NT2/D1 (cell line): ENCODE data around the gene RNF138.

Experiments used
- DNase-seq: peaks from one replicate; pipeline ENCODE4 v3.0.0-alpha.2; 2011; ENCODE audit warnings: low read depth, low spot score
- H3K27me3 ChIP-seq: 2 replicates; pipeline ENCODE4 v1.6.0; 2011; ENCODE audit warnings: mild to moderate bottlenecking; ENCODE audit not compliant: insufficient read length, insufficient read depth
- H3K36me3 ChIP-seq: 2 replicates; pipeline ENCODE4 v1.6.1; 2011; ENCODE audit warnings: mild to moderate bottlenecking, low read length, mixed read lengths; ENCODE audit not compliant: insufficient read depth, insufficient read length
- H3K4me1 ChIP-seq: 2 replicates; pipeline ENCODE4 v1.5.1; 2011; ENCODE audit not compliant: insufficient read depth, insufficient read length
- H3K4me3 ChIP-seq: 2 replicates; pipeline ENCODE4 v1.5.1; 2011; ENCODE audit warnings: low read depth; ENCODE audit not compliant: insufficient read length
- H3K9ac ChIP-seq: 2 replicates; pipeline ENCODE4 v1.6.0; 2011; ENCODE audit warnings: low read depth; ENCODE audit not compliant: insufficient read length
- H3K9me3 ChIP-seq: 2 replicates; pipeline ENCODE4 v1.5.1; 2011; ENCODE audit warnings: mild to moderate bottlenecking, low read length; ENCODE audit not compliant: insufficient read depth
- SUZ12 ChIP-seq: IDR thresholded peaks from 2 replicates; pipeline ENCODE4 v1.6.1; 2011; ENCODE audit not compliant: insufficient read length, insufficient read depth; ENCODE audit errors: extremely low read depth
- YY1 ChIP-seq: IDR thresholded peaks from 2 replicates; pipeline ENCODE4 v1.6.1; 2011; ENCODE audit not compliant: insufficient read length, insufficient read depth
- ZNF274 ChIP-seq: IDR thresholded peaks from 2 replicates; pipeline ENCODE4 v1.6.1; 2011; ENCODE audit warnings: mild to moderate bottlenecking, low read depth, low read length

Gene RNF138

DNA sequence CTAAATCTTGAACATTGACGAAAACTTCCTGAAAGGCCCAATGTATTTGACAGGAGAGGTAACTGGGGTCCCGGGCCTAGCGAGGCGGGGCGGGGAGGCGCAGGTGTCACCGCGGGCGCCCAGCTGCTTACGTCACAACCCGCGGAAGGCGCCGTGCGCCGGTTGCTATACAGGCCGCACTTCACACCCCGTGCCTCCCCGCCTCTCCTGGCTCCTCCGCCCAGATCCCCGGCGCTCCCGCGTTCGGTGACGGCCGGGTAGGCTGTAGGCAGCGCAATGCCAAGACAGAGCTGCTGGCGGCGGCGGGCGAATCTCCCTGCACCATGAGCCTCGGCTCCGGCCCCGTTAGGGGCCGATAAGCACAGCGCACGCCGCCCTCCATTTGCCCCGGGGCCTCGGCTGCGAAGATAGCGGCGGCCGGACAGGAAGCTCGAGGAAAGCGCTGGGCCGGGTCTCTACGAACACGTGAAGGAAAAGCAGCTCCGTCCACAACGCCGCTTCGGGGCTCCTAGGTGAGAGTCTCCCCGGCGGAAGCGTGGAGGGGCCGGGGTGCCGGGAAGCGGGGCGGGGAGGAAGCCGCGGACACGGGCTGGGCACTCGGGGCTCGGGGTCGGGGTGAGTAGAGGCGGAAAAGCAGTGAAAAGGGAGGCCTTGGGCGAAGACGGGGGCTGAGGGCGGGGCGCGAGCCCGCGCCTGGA, at the start of gene RNF138:
Gene RNF138 (plus strand): TSS at position 151 of the 698 bp plus-strand sequence. CDS start 903 bp downstream, outside the sequence.
- Histone ChIP-seq H3K27me3 (no peaks in the 10 kb centered on the region), H3K4me3 (peak within 1 kb of the TSS; percentile 84), H3K4me1 (peaks cover 2% of the 10 kb centered on the region), H3K36me3 (peaks cover 23% of the 10 kb centered on the region), H3K9me3 (no peaks in the 10 kb centered on the region), H3K9ac (peak within 1 kb of the TSS; percentile 90)
- TF ChIP-seq ZNF274 (no peak), SUZ12 (no peak), YY1 (no peak)
- DNase-seq = peak; percentile 58

DNA sequence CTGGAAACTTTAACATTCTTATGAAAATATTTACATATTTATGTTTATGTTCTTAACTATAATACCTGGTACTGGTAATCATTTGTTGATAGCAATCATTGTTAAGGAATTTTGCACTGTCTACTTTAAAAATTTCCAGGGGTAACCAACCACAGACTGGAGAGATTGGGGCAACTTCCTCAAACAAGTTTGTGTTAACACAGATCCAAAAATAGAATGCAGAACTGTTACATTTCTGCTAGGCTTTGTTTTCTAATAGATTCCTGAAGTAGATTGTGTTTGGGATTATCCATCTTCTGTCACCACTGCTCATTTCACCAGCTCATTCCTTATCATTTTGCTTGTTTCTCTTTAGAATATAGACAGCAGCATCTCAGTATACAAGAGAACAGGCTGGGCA, 49.3 kb upstream of the RNF138 start:
- Histone ChIP-seq H3K4me1 (no peaks in the 10 kb centered on the region), H3K27me3 (no peaks in the 10 kb centered on the region), H3K9me3 (peaks cover 5% of the 10 kb centered on the region; the same call in 1 of the 2 replicates), H3K36me3 (no peaks in the 10 kb centered on the region), H3K4me3 (no peak overlapping the region), H3K9ac (no peak overlapping the region)
- no peak for TF ChIP-seq YY1
- TF ChIP-seq SUZ12 = no peak
- TF ChIP-seq ZNF274 = no peak
- no peak for DNase-seq

DNA sequence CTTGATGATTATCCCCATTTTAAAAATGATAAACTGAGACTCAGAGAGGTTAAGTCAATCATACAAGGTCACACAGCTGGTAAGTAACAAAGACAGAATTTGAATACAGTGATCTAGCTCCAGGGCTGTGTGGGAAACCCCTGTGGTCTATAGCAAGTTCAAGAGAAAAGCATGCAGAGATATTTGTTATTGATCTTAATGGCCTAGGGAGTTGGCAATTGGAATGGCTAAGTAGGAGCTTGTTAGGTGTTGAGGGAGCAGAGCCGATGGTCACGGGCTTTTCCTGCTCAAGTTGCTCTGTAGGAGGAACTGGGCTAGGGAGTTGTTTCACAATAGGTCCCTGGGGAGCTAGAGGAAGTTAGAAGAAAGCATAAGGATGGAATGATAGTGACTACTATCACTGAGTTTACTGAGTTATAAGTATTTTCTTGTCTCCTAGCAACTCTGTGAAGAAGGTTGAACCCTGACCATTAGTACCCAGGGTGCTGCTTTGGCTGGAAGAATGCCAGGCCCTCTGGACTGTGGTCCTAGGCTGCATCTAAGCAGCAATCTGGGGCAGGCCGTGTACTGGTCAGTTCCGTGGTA, 43.1 kb upstream of the RNF138 start:
- DNase-seq = peak; percentile 0
- H3K4me3 ChIP-seq = no peak overlapping the region
- TF ChIP-seq YY1 = no peak
- TF ChIP-seq SUZ12 = no peak
- no peak for TF ChIP-seq ZNF274
- no peaks in the 10 kb centered on the region for H3K4me1 ChIP-seq
- no peaks in the 10 kb centered on the region for H3K36me3 ChIP-seq
- H3K9me3 ChIP-seq = no peaks in the 10 kb centered on the region
- H3K27me3 ChIP-seq = no peaks in the 10 kb centered on the region
- H3K9ac ChIP-seq = no peak overlapping the region

- DNase-seq = no peak
- no peaks in the 10 kb centered on the region for H3K27me3 ChIP-seq
- H3K4me3 ChIP-seq = no peak overlapping the region
- no peak overlapping the region for H3K9ac ChIP-seq
- no peaks in the 10 kb centered on the region for H3K4me1 ChIP-seq
- no peak for TF ChIP-seq ZNF274
- TF ChIP-seq YY1 = no peak
- no peak for TF ChIP-seq SUZ12
- no peaks in the 10 kb centered on the region for H3K36me3 ChIP-seq
- H3K9me3 ChIP-seq = no peaks in the 10 kb centered on the region
These were observed 42.1 kb upstream of the RNF138 start for GRCh38 chr18:32049393-32050171.

- Histone ChIP-seq H3K9ac (no peak overlapping the region), H3K27me3 (no peaks in the 10 kb centered on the region), H3K4me1 (no peaks in the 10 kb centered on the region), H3K36me3 (no peaks in the 10 kb centered on the region), H3K4me3 (no peak overlapping the region), H3K9me3 (no peaks in the 10 kb centered on the region)
- no peak for DNase-seq
- TF ChIP-seq ZNF274 (no peak), SUZ12 (no peak), YY1 (no peak)
These were observed 34.9 kb upstream of the RNF138 start for GRCh38 chr18:32056613-32057358.

DNA sequence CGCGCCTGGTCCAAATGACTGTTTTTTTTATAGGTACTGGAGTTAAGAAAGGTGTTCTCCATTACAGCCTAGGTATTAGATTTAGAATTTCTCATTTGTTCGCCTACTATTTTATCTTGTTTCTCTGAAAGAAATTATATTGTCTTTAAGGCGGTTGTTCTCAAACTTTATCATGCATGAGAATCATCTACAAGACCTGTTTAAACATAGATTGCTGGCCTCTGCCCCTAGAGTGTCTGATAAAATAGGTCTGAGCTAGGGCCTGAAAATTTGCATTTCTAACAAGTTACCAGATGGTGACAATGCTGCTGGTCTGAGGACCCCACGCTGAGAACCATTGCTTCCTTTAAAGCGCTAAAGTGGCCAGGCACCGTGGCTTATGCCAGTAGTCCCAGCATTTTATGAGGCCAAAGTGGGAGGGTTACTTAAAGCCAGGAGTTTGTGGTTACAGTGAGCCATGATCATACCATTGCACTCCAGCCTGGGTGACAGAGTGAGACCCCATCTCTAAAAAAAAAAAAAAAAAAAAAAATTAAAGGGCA, 34.0 kb upstream of the RNF138 start:
- DNase-seq = peak; percentile 23
- Histone ChIP-seq H3K9ac (no peak overlapping the region), H3K4me3 (no peak overlapping the region)

More for the DNA sequence above, 34.0 kb upstream of the RNF138 start:
- TF ChIP-seq SUZ12 (no peak), YY1 (no peak), ZNF274 (no peak)
- H3K27me3 ChIP-seq = no peaks in the 10 kb centered on the region
- H3K36me3 ChIP-seq = no peaks in the 10 kb centered on the region
- H3K9me3 ChIP-seq = no peaks in the 10 kb centered on the region
- H3K4me1 ChIP-seq = no peaks in the 10 kb centered on the region
